Osteocyte (in vitro differentiated cells): ENCODE measurements around the gene PURB. TPM values are rescaled to one million over a fixed set of nuclear protein-coding genes. Genes with fewer than 3 reads are reported as not detected.
"Not testable (repeated sequence)": the region's sequence is repeated elsewhere in the genome, so short reads cannot be mapped to it uniquely, and the experiment has no call there.

Experiments used
- DNase-seq: peaks from one replicate; pipeline ENCODE4 v3.0.0; 2021; ENCODE audit warnings: mixed read lengths; ENCODE audit not compliant: unreplicated experiment; ENCODE audit errors: extremely low spot score
- H3K27ac Mint-ChIP-seq: one replicate; pipeline ENCODE4 v1.8.0; 2021; ENCODE audit warnings: mild to moderate bottlenecking, mixed read lengths; ENCODE audit not compliant: unreplicated experiment
- H3K27me3 Mint-ChIP-seq: one replicate; pipeline ENCODE4 v1.8.0; 2021; ENCODE audit warnings: mixed read lengths; ENCODE audit not compliant: unreplicated experiment
- H3K36me3 Mint-ChIP-seq: one replicate; pipeline ENCODE4 v1.8.0; 2021; ENCODE audit warnings: mixed read lengths; ENCODE audit not compliant: unreplicated experiment
- H3K4me1 Mint-ChIP-seq: one replicate; pipeline ENCODE4 v1.8.0; 2021; ENCODE audit warnings: mixed read lengths; ENCODE audit not compliant: unreplicated experiment
- H3K4me3 Mint-ChIP-seq: one replicate; pipeline ENCODE4 v1.8.0; 2021; ENCODE audit warnings: mild to moderate bottlenecking, moderate library complexity, mixed read lengths; ENCODE audit not compliant: unreplicated experiment
- H3K9me3 Mint-ChIP-seq: one replicate; pipeline ENCODE4 v1.8.0; 2021; ENCODE audit warnings: mixed read lengths; ENCODE audit not compliant: unreplicated experiment
- CTCF ChIP-seq: fragments of 200-600 bp; sonication (generic); IDR thresholded peaks from 2 replicates; pipeline ENCODE4 v1.5.0; 2021; ENCODE audit warnings: antibody characterized with exemption, mild to moderate bottlenecking, moderate library complexity
- total RNA-seq: library from RNA; stranded (reverse); gene quantifications from 2 replicates; pipeline ENCODE4 v1.2.1, GENCODE V29; 2021

Gene PURB
- total RNA-seq, 1 donor from 2014 or later, result 20.7 TPM

GRCh38 chr7:44847509-44847919, 37.8 kb downstream of the PURB start:
- H3K9me3 Mint-ChIP-seq, result no peaks in the 10 kb centered on the region
- no peaks in the 10 kb centered on the region for H3K36me3 Mint-ChIP-seq
- no peaks in the 10 kb centered on the region for H3K27me3 Mint-ChIP-seq
- H3K4me3 Mint-ChIP-seq, result peak overlapping the region; percentile 95
- DNase-seq, result peak; percentile 96
- H3K4me1 Mint-ChIP-seq, result peaks cover 41% of the 10 kb centered on the region
- H3K27ac Mint-ChIP-seq, result peak overlapping the region; percentile 97
- peak; percentile 98 for TF ChIP-seq CTCF

GRCh38 chr7:44846816-44847508, 38.4 kb downstream of the PURB start:
- Mint-ChIP-seq H3K27ac (peak overlapping the region; percentile 97), H3K27me3 (no peaks in the 10 kb centered on the region), H3K4me3 (peak overlapping the region; percentile 95), H3K36me3 (peaks cover under 1% of the 10 kb centered on the region), H3K4me1 (peaks cover 41% of the 10 kb centered on the region), H3K9me3 (no peaks in the 10 kb centered on the region)
- TF ChIP-seq CTCF, result no peak
- no peak for DNase-seq

GRCh38 chr7:44846390-44846789, 38.9 kb downstream of the PURB start:
- peak overlapping the region; percentile 95 for H3K4me3 Mint-ChIP-seq
- H3K27me3 Mint-ChIP-seq, DNase-seq, H3K36me3 Mint-ChIP-seq, H3K9me3 Mint-ChIP-seq: not testable (repeated sequence)
- H3K27ac Mint-ChIP-seq, result peak overlapping the region; percentile 97
- peaks cover 44% of the 10 kb centered on the region for H3K4me1 Mint-ChIP-seq

GRCh38 chr7:44845451-44845850, 39.9 kb downstream of the PURB start:
- Mint-ChIP-seq H3K27me3 (no peaks in the 10 kb centered on the region), H3K4me1 (peaks cover 44% of the 10 kb centered on the region), H3K27ac (peak overlapping the region; percentile 37), H3K4me3 (no peak overlapping the region), H3K9me3 (no peaks in the 10 kb centered on the region), H3K36me3 (peaks cover 7% of the 10 kb centered on the region)
- DNase-seq, result no peak
- TF ChIP-seq CTCF, result no peak

GRCh38 chr7:44843440-44843839, 41.9 kb downstream of the PURB start:
- peaks cover 13% of the 10 kb centered on the region for H3K36me3 Mint-ChIP-seq
- not testable (repeated sequence) for H3K4me3 Mint-ChIP-seq, H3K9me3 Mint-ChIP-seq, DNase-seq, H3K27me3 Mint-ChIP-seq, H3K27ac Mint-ChIP-seq
- peaks cover 35% of the 10 kb centered on the region for H3K4me1 Mint-ChIP-seq

- not testable (repeated sequence) for H3K27me3 Mint-ChIP-seq, H3K4me3 Mint-ChIP-seq, H3K9me3 Mint-ChIP-seq, DNase-seq
- peak overlapping the region; percentile 2 for H3K27ac Mint-ChIP-seq
- H3K36me3 Mint-ChIP-seq, result peaks cover 13% of the 10 kb centered on the region
- H3K4me1 Mint-ChIP-seq, result peaks cover 35% of the 10 kb centered on the region
Observed at GRCh38 chr7:44842675-44843074, 42.7 kb downstream of the PURB start.
